Astrocyte of the cerebellum (primary cell): ENCODE results near the gene ALOX15B.
A peak's percentile ranks its signal among the peaks of the same experiment; 100 is the strongest.
"Not testable (repeated sequence)": the region's sequence is repeated elsewhere in the genome, so short reads cannot be mapped to it uniquely, and the experiment has no call there.

ENCODE experiments used
- DNase-seq: peaks from one replicate; pipeline ENCODE4 v3.0.0-alpha.2; 2011; ENCODE audit warnings: low read depth
- H3K4me3 ChIP-seq: 2 replicates; pipeline ENCODE4 v1.5.1; 2011; ENCODE audit warnings: mild to moderate bottlenecking, low read depth, low read length, moderate library complexity
- in situ Hi-C: cut with HindIII; loops from 2 replicates; pipeline ENCODE4 v1.10.0; 2017; ENCODE audit warnings: low sequenced_read_pairs
- TF ChIP-seq, protein P1 (sequence below): IDR thresholded peaks from 2 replicates; pipeline ENCODE4 v1.5.1; 2012; ENCODE audit warnings: low read length, low read depth, moderate library complexity, mild to moderate bottlenecking; ENCODE audit errors: missing control alignments

The ALOX15B gene

DNA sequence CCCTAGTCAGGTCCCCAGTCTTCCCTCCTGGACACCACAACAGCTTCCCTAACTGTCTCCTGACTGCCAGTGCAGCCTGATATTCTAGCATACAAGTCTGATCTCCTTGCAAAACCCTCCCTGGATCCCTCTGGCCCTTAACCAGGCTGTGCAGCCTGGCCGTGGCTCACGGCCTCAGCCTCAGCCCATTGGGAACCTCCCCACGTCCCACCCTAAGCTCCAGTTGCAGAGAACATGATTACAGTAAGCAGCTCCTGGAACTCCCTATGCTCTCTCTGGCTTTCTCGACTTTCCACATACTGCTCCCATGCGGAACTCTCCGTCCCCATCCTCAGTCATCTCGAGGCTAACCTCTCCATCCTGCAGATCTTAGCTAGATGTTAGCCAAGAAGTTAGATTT lies 35.7 kb downstream of the ALOX15B start:
- in situ Hi-C loops, result no loop called here
- DNase-seq, result no peak
- TF ChIP-seq, protein P1, sequence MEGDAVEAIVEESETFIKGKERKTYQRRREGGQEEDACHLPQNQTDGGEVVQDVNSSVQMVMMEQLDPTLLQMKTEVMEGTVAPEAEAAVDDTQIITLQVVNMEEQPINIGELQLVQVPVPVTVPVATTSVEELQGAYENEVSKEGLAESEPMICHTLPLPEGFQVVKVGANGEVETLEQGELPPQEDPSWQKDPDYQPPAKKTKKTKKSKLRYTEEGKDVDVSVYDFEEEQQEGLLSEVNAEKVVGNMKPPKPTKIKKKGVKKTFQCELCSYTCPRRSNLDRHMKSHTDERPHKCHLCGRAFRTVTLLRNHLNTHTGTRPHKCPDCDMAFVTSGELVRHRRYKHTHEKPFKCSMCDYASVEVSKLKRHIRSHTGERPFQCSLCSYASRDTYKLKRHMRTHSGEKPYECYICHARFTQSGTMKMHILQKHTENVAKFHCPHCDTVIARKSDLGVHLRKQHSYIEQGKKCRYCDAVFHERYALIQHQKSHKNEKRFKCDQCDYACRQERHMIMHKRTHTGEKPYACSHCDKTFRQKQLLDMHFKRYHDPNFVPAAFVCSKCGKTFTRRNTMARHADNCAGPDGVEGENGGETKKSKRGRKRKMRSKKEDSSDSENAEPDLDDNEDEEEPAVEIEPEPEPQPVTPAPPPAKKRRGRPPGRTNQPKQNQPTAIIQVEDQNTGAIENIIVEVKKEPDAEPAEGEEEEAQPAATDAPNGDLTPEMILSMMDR, result no peak

GRCh38 chr17:8075081-8075480 lies 36.2 kb downstream of the ALOX15B start:
- DNase-seq, result no peak
- TF ChIP-seq, protein P1, result no peak
- no peak overlapping the region for H3K4me3 ChIP-seq
- in situ Hi-C loops, result no loop called here

More for the DNA sequence above, 35.7 kb downstream of the ALOX15B start:
- H3K4me3 ChIP-seq, result no peak overlapping the region

- H3K4me3 ChIP-seq, result no peak overlapping the region
- in situ Hi-C loops, result no loop called here
- TF ChIP-seq, protein P1, result no peak
- DNase-seq, result no peak
Observed at GRCh38 chr17:8075574-8076342, 36.9 kb downstream of the ALOX15B start.

GRCh38 chr17:8076502-8077266 lies 37.8 kb downstream of the ALOX15B start:
- TF ChIP-seq, protein P1, result no peak
- in situ Hi-C loops, result no loop called here
- DNase-seq, result no peak
- H3K4me3 ChIP-seq, result no peak overlapping the region

DNA sequence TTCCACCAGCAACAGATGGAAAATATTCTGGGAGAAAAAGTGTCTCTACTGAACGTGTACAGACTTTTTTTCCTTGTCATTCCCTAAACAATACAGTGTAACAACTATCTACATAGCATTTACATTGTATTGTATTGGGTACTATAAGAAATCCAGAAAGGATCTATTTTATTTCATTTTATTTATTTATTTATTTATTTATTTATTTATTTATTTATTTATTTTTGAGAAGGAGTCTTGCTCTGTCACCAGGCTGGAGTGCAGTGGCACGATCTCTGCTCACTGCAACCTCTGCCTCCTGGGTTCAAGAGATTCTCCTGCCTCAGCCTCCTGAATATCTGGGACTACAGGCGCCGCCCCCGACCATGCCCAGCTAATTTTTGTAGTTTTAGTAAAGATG lies 39.1 kb downstream of the ALOX15B start:
- H3K4me3 ChIP-seq, in situ Hi-C loops, DNase-seq: not testable (repeated sequence)

DNA sequence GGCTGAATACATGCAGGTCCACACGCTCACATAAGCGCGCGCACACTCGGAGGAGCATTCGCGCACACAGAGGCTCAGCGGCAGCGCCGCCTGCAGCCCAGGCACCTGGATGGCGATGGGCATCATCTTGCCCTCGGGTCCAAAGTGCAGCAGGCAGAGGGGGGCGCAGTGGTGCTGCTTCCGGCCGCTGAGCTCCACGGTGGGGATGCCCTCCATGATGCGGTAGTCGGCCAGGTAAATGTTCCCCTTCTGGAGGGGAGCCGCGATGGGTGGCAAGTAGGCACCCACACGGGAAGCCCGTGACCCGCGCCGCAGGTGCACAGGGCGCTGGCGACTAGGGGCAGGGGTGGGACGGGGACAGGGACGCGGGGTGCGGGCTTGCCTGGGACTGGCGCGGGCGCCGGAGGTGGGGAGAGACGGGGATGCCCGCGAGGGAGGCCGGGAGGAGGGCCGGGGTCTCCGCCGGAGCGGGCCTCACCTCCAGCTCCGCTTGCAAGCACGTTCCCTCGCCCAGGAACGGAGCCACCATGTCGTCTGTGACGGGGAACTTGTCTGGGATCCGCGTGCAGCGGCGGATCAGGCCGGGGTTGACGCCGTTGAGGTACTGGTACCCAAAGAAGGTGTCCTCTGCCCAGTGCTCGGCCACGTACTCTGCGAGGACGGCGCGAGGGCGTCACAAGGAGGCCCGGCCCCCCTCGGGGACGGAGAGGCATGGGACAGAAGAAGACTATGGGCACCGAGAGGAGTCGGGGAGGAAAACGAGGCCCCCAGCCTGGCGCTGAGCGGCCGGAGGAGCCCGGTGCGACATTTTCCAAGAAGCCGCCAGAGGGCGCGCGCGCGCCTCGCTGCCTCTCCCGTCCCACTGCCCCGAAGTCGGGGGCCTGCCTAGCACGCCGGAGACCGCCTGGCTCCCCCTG lies 40.7 kb downstream of the ALOX15B start:
- peak overlapping the region; percentile 33 for H3K4me3 ChIP-seq
- in situ Hi-C loops, result no loop called here
- TF ChIP-seq, protein P1, result peak; percentile 80
- DNase-seq, result no peak
